Suprapubic skin (tissue), 4 donors: Measurements from ENCODE around the gene EBLN2. TPM values are rescaled to one million over a fixed set of nuclear protein-coding genes. Genes with fewer than 3 reads are reported as not detected.

Experiments used
- DNase-seq, 2 donors: peaks; one replicate each; pipeline ENCODE4 v3.0.0-alpha.2; 2019; ENCODE audit warnings: low spot score in 2 of 2
- H3K27ac ChIP-seq: fragments of 200-600 bp; sonication (generic); one replicate; pipeline ENCODE4 v1.5.1; 2019
- H3K27me3 ChIP-seq: fragments of 200-600 bp; sonication (generic); one replicate; pipeline ENCODE4 v1.5.1; 2019
- H3K36me3 ChIP-seq: fragments of 200-600 bp; sonication (generic); one replicate; pipeline ENCODE4 v1.5.1; 2019
- H3K4me1 ChIP-seq: fragments of 200-600 bp; sonication (generic); one replicate; pipeline ENCODE4 v1.5.1; 2019
- H3K4me3 ChIP-seq: fragments of 200-600 bp; sonication (generic); one replicate; pipeline ENCODE4 v1.5.1; 2019; ENCODE audit warnings: mild to moderate bottlenecking
- H3K9me3 ChIP-seq: fragments of 200-600 bp; sonication (generic); one replicate; pipeline ENCODE4 v1.5.1; 2019
- EP300 ChIP-seq: sonication (generic); formaldehyde crosslinking; IDR thresholded peaks from one replicate; pipeline ENCODE4 v1.6.1; 2017; ENCODE audit warnings: antibody characterized with exemption
- POLR2A ChIP-seq, 2 donors: fragments of 450-650 bp; IDR thresholded peaks; one replicate each; pipeline ENCODE4 v1.6.1; 2017; ENCODE audit warnings: antibody characterized with exemption in 2 of 2, mild to moderate bottlenecking in 2 of 2, moderate library complexity in 2 of 2
- POLR2AphosphoS5 ChIP-seq, 3 donors: sonication (generic); formaldehyde crosslinking; IDR thresholded peaks; one replicate each; pipeline ENCODE4 v1.6.1; 2017; ENCODE audit warnings: antibody characterized with exemption in 3 of 3
- WGBS: methylation state at CpG from one replicate; pipeline ENCODE4 v1.1.5; 2018; 5-methylcytosine and 5-hydroxymethylcytosine counted together
- total RNA-seq, 4 donors: library from RNA; depleted of rRNA; stranded (reverse); fragments of >200 nt; gene quantifications; one replicate each; pipeline ENCODE4 v1.1.0, GENCODE V29; 2016
- TF ChIP-seq, protein P1 (sequence below), 2 donors: fragments of 200-600 bp in 1 of 2; fragments of 450-650 bp in 1 of 2; sonication (generic) in 1 of 2; IDR thresholded peaks; one replicate each; pipeline ENCODE4 v1.5.1; 2016 to 2019; ENCODE audit warnings: antibody characterized with exemption in 2 of 2, mild to moderate bottlenecking in 1 of 2, moderate library complexity in 1 of 2

EBLN2 gene
- total RNA-seq, 4 donors from 2014 or later = 2.3 to 16.8 (median 4.7) TPM

DNA sequence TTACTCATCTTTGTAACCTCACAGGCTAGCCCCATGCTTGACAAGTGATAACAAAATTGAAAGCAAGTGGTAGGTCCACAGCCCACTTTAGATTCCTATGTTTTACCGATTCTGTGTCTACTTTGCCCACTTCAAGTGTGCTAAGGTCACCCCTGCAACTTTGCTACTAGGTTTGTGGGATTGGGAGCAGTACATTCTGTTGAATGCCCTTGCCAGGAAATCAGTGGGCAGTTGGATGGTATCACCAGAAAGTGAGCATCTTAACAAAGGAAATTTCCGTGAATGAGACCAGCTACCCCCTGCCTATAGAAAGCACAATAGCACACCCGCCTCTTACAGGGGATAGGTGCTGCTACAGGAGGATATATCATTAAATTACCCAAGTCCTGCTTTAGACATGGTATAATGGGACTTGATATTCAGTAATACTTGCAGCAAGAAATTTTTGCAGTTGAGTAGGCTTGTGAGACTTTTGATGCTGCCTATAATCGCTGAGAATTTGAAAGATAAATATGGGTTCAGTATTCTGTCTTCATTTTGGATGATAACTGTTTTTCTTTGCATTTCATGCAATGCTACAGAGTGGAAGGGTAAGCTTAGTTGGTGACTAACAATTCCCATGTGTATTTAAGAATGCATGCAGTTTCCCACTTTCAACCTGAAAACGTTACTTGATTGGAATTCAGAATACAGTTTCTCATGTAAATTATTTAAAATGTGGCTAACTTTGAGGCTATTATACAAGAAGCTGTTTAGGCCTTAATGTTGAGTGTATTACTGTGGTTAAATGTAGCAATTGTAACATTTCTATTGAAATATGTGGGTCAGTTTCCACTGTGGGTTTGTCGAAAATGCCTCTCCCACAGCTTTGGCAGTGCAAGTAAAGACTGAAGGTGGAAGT lies 9.5 kb downstream of the EBLN2 start:
- Histone ChIP-seq H3K4me1 (no peaks in the 10 kb centered on the region), H3K4me3 (no peak overlapping the region)

DNA sequence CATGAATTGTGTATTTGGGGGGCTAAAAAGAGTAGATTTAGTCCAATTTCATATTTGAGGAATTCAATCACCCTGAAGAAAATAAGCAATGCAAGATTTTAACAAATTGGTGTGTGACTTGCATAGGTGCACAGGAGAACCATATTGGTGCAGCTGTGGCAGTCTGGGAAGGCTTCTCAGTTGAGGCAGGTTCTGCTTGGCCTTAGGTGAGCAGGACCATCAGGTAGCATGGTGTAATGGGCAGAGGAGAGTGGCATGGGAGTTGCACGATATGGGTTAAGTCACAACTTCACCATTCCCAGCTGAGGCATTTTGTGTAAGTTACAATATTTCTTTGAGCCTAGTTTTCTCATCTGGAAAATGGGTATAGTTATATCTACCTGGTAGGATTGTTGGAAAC lies 10.5 kb downstream of the EBLN2 start:
- 96% methylated on average over 1 of the region's 1 CpG for WGBS
- no peaks in the 10 kb centered on the region for H3K27me3 ChIP-seq
- peaks cover 4% of the 10 kb centered on the region for H3K36me3 ChIP-seq
- H3K4me1 ChIP-seq = no peaks in the 10 kb centered on the region
- no peaks in the 10 kb centered on the region for H3K9me3 ChIP-seq
- no peak overlapping the region for H3K4me3 ChIP-seq
- no peak for DNase-seq
- no peak overlapping the region for H3K27ac ChIP-seq
- TF ChIP-seq POLR2A (IDR thresholded peaks at IDR 0.05) = no peak
- TF ChIP-seq POLR2AphosphoS5 (IDR thresholded peaks at IDR 0.05) = no peak
- TF ChIP-seq, protein P1, sequence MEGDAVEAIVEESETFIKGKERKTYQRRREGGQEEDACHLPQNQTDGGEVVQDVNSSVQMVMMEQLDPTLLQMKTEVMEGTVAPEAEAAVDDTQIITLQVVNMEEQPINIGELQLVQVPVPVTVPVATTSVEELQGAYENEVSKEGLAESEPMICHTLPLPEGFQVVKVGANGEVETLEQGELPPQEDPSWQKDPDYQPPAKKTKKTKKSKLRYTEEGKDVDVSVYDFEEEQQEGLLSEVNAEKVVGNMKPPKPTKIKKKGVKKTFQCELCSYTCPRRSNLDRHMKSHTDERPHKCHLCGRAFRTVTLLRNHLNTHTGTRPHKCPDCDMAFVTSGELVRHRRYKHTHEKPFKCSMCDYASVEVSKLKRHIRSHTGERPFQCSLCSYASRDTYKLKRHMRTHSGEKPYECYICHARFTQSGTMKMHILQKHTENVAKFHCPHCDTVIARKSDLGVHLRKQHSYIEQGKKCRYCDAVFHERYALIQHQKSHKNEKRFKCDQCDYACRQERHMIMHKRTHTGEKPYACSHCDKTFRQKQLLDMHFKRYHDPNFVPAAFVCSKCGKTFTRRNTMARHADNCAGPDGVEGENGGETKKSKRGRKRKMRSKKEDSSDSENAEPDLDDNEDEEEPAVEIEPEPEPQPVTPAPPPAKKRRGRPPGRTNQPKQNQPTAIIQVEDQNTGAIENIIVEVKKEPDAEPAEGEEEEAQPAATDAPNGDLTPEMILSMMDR (IDR thresholded peaks at IDR 0.05) = no peak
- no peak for TF ChIP-seq EP300

More for the DNA sequence above, 9.5 kb downstream of the EBLN2 start:
- 57% methylated on average over 6 of the region's 6 CpGs for WGBS
- DNase-seq = no peak
- no peak overlapping the region for H3K27ac ChIP-seq
- no peak for TF ChIP-seq POLR2A (IDR thresholded peaks at IDR 0.05)
- no peak for TF ChIP-seq POLR2AphosphoS5 (IDR thresholded peaks at IDR 0.05)
- TF ChIP-seq, protein P1 (IDR thresholded peaks at IDR 0.05) = no peak
- TF ChIP-seq EP300 = no peak
- H3K36me3 ChIP-seq = peaks cover 4% of the 10 kb centered on the region
- no peaks in the 10 kb centered on the region for H3K9me3 ChIP-seq
- H3K27me3 ChIP-seq = no peaks in the 10 kb centered on the region

GRCh38 chr3:73072634-73073033 lies 11.2 kb downstream of the EBLN2 start:
- Histone ChIP-seq H3K27ac (no peak overlapping the region), H3K27me3 (no peaks in the 10 kb centered on the region), H3K9me3 (no peaks in the 10 kb centered on the region), H3K4me3 (no peak overlapping the region), H3K36me3 (peaks cover 4% of the 10 kb centered on the region), H3K4me1 (no peaks in the 10 kb centered on the region)
- no peak for DNase-seq
- 71% methylated on average over 1 of the region's 1 CpG for WGBS
- TF ChIP-seq POLR2A (IDR thresholded peaks at IDR 0.05) = no peak
- TF ChIP-seq, protein P1 (IDR thresholded peaks at IDR 0.05) = no peak
- TF ChIP-seq EP300 = no peak
- TF ChIP-seq POLR2AphosphoS5 (IDR thresholded peaks at IDR 0.05) = no peak

DNA sequence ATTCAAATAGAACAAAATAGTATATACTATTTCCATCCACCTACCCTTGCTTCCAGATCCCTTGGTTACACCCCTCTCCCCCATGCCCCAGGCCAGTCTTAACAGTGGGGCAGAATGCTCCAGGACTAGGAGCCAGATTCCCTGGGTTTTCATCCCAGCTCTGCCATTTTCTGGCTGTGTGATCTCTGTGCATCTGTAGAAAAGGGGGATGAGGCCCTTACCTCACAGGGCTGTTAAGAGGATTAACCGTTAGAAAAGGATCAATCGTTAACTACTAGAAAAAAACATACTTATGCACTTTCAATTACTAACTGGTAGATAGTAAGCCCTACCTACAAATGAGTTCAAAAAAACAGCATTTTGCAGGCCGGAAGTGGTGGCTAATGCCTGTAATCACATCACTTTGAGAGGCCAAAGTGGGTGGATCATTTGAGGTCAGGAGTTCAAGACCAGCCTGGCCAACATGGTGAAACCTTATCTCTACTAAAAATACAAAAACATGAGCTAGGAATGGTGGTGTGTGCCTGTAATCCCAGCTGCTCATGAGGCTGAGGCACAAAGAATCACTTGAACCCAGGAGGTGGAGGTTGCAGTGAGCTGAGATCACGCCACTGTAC lies 11.7 kb downstream of the EBLN2 start:
- Histone ChIP-seq H3K4me1 (no peaks in the 10 kb centered on the region), H3K36me3 (peaks cover 4% of the 10 kb centered on the region), H3K27ac (no peak overlapping the region), H3K9me3 (no peaks in the 10 kb centered on the region), H3K27me3 (no peaks in the 10 kb centered on the region), H3K4me3 (no peak overlapping the region)
- TF ChIP-seq, protein P1 (IDR thresholded peaks at IDR 0.05) = no peak
- TF ChIP-seq EP300 (no peak), POLR2AphosphoS5 (IDR thresholded peaks at IDR 0.05) (no peak), POLR2A (IDR thresholded peaks at IDR 0.05) (no peak)
- 72% methylated on average over 4 of the region's 4 CpGs for WGBS
- DNase-seq = no peak

- H3K4me1 ChIP-seq = no peaks in the 10 kb centered on the region
- H3K9me3 ChIP-seq = no peaks in the 10 kb centered on the region
- H3K4me3 ChIP-seq = no peak overlapping the region
- TF ChIP-seq POLR2AphosphoS5 (IDR thresholded peaks at IDR 0.05) (no peak), POLR2A (IDR thresholded peaks at IDR 0.05) (no peak), EP300 (no peak)
- TF ChIP-seq, protein P1 (IDR thresholded peaks at IDR 0.05) = no peak
- no peaks in the 10 kb centered on the region for H3K36me3 ChIP-seq
- H3K27me3 ChIP-seq = no peaks in the 10 kb centered on the region
- DNase-seq = no peak
- no peak overlapping the region for H3K27ac ChIP-seq
- 68% methylated on average over 8 of the region's 8 CpGs for WGBS
Observed at GRCh38 chr3:73074781-73075180, 13.3 kb downstream of the EBLN2 start.
